Activated T-helper 2 cell treated with anti-CD3 and anti-CD28 coated beads, Interferon-gamma antibody, Interleukin-2, Interleukin-4, amounts not matched to agents 10 μg/mL and 5 μg/mL and 100 μg/mL, durations not matched to agents 14 hours and 24 hours and 36 hours (primary cell): ENCODE results near the gene GALNT14. TPM values are rescaled to one million over a fixed set of nuclear protein-coding genes. Genes with fewer than 3 reads are reported as not detected.

ENCODE experiments used
- DNase-seq: peaks from one replicate; pipeline ENCODE4 v3.0.0; 2021; ENCODE audit warnings: low spot score
- H3K27ac Mint-ChIP-seq: one replicate; pipeline ENCODE4 v1.8.0; 2021; ENCODE audit warnings: mixed read lengths
- H3K27me3 Mint-ChIP-seq: one replicate; pipeline ENCODE4 v1.8.0; 2021; ENCODE audit warnings: low read depth, mixed read lengths
- H3K36me3 Mint-ChIP-seq: one replicate; pipeline ENCODE4 v1.8.0; 2021; ENCODE audit warnings: low read depth, mixed read lengths
- H3K4me1 Mint-ChIP-seq: one replicate; pipeline ENCODE4 v1.8.0; 2021; ENCODE audit warnings: low read depth, mixed read lengths
- H3K4me3 Mint-ChIP-seq: one replicate; pipeline ENCODE4 v1.8.0; 2021; ENCODE audit warnings: low read depth, mild to moderate bottlenecking, moderate library complexity, mixed read lengths
- H3K9me3 Mint-ChIP-seq: one replicate; pipeline ENCODE4 v1.8.0; 2021; ENCODE audit warnings: mixed read lengths
- intact Hi-C: fragments of 100-400 bp; cut with micrococcal nuclease; formaldehyde crosslinking; loops from one replicate; pipeline ENCODE4 v1.15.1; 2023
- total RNA-seq: library from RNA; stranded (reverse); gene quantifications from 2 replicates; pipeline ENCODE4 v1.2.3, GENCODE V29; 2022

The GALNT14 gene
- total RNA-seq, 1 donor from 2014 or later = 0.50 TPM

DNA sequence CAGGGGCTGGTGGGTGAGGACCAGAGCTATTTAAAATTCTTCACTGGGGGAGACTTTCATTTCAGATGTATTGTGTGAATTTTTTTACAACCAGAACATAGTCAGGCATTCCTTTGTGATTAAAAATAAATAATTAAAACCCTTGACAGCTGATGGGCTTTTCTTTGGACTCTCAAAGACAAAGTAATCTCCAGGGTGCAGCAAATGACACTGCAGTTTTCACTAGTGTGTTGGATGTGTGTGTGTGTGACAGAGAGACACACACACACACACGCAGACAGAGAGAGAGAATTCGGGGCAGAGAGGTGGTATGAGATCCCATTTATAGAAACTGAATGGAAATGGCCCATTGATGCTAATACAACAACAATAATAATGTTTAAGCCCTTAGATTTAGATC lies 10.3 kb upstream of the GALNT14 start:
- H3K9me3 Mint-ChIP-seq = no peaks in the 10 kb centered on the region
- H3K4me1 Mint-ChIP-seq = no peaks in the 10 kb centered on the region
- H3K27ac Mint-ChIP-seq = no peak overlapping the region
- intact Hi-C loops = no loop called here
- no peak overlapping the region for H3K4me3 Mint-ChIP-seq
- H3K27me3 Mint-ChIP-seq = peaks cover 18% of the 10 kb centered on the region
- H3K36me3 Mint-ChIP-seq = no peaks in the 10 kb centered on the region
- DNase-seq = no peak

DNA sequence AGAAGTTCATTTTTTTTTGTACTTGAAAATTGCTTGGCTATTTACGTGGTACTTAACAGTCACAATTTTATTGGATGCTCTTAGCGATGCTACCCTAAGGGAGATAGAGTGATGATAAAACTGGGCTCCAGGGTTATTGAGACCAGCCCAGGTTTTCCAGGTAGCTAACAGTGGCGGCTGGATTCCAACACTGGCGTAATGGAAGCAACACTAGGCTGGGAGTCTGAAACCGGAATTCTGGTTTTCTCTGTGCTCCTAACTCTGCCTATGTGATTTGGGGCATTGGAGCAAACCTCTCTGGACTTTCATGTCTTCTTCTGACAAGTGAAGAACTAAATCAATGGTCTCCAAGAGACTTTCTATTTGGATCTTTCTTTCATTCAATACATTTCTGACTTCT lies 9.4 kb upstream of the GALNT14 start:
- DNase-seq = no peak
- H3K36me3 Mint-ChIP-seq = no peaks in the 10 kb centered on the region
- intact Hi-C loops = no loop called here
- no peak overlapping the region for H3K27ac Mint-ChIP-seq
- H3K27me3 Mint-ChIP-seq = peaks cover 14% of the 10 kb centered on the region
- no peak overlapping the region for H3K4me3 Mint-ChIP-seq
- no peaks in the 10 kb centered on the region for H3K9me3 Mint-ChIP-seq
- H3K4me1 Mint-ChIP-seq = no peaks in the 10 kb centered on the region

DNA sequence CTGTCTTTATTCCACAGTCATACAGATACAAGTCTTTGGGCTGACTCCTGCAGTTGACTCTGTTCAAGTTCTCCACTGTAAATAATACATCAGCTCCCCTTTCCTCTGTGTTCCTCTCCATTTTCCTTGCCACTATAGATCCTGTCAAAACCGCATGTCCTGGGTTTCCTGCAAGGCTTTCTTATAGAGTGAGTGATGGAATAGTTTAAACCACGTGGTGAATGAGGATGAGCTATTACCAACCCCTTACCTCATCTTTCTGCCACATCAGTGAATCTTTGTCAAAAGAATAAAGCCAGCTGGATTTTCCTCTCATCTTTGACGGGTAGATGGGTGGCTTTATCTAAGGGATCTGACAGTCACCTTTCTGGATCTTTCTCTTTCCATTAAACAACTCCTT lies 3.9 kb upstream of the GALNT14 start:
- DNase-seq = no peak
- Mint-ChIP-seq H3K27me3 (peaks cover 37% of the 10 kb centered on the region), H3K36me3 (no peaks in the 10 kb centered on the region), H3K9me3 (no peaks in the 10 kb centered on the region), H3K4me1 (peaks cover under 1% of the 10 kb centered on the region), H3K27ac (no peak overlapping the region), H3K4me3 (no peak overlapping the region)
- intact Hi-C loops = no loop called here

- no peak overlapping the region for H3K27ac Mint-ChIP-seq
- DNase-seq = no peak
- H3K4me1 Mint-ChIP-seq = peaks cover 5% of the 10 kb centered on the region
- H3K4me3 Mint-ChIP-seq = no peak overlapping the region
- H3K9me3 Mint-ChIP-seq = no peaks in the 10 kb centered on the region
- no peaks in the 10 kb centered on the region for H3K36me3 Mint-ChIP-seq
- intact Hi-C loops = no loop called here
- peaks cover 42% of the 10 kb centered on the region for H3K27me3 Mint-ChIP-seq
Observed at GRCh38 chr2:31141443-31142085, 3.3 kb upstream of the GALNT14 start.

GRCh38 chr2:31140151-31140550 lies 1.9 kb upstream of the GALNT14 start:
- Mint-ChIP-seq H3K9me3 (no peaks in the 10 kb centered on the region), H3K4me1 (peaks cover 5% of the 10 kb centered on the region), H3K4me3 (no peak overlapping the region), H3K27me3 (peaks cover 53% of the 10 kb centered on the region), H3K27ac (no peak overlapping the region), H3K36me3 (no peaks in the 10 kb centered on the region)
- no peak for DNase-seq
- intact Hi-C loops = no loop called here

DNA sequence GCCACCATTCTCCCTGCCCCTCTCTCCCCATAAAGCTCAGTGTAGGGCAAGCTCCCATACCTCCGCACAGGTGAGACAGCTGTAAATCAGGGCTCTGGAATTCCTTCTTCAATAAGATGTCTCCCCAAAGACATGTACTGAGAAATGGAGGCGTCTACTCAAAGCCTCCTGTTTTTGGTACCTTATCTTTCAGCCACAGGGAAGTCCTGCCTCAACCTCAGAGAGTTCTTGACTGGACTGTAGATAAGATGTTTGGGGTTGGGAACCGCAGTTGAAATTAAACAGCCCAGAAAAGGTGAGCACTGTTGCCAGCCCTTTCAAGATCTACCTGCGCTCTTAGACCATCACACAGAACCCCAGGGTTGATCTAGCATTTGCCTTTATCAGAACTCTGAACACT lies 1.4 kb upstream of the GALNT14 start:
- H3K36me3 Mint-ChIP-seq = no peaks in the 10 kb centered on the region
- no peak overlapping the region for H3K27ac Mint-ChIP-seq
- DNase-seq = no peak
- peaks cover 55% of the 10 kb centered on the region for H3K27me3 Mint-ChIP-seq
- intact Hi-C loops = no loop called here
- no peaks in the 10 kb centered on the region for H3K9me3 Mint-ChIP-seq
- H3K4me3 Mint-ChIP-seq = no peak overlapping the region
- peaks cover 5% of the 10 kb centered on the region for H3K4me1 Mint-ChIP-seq

DNA sequence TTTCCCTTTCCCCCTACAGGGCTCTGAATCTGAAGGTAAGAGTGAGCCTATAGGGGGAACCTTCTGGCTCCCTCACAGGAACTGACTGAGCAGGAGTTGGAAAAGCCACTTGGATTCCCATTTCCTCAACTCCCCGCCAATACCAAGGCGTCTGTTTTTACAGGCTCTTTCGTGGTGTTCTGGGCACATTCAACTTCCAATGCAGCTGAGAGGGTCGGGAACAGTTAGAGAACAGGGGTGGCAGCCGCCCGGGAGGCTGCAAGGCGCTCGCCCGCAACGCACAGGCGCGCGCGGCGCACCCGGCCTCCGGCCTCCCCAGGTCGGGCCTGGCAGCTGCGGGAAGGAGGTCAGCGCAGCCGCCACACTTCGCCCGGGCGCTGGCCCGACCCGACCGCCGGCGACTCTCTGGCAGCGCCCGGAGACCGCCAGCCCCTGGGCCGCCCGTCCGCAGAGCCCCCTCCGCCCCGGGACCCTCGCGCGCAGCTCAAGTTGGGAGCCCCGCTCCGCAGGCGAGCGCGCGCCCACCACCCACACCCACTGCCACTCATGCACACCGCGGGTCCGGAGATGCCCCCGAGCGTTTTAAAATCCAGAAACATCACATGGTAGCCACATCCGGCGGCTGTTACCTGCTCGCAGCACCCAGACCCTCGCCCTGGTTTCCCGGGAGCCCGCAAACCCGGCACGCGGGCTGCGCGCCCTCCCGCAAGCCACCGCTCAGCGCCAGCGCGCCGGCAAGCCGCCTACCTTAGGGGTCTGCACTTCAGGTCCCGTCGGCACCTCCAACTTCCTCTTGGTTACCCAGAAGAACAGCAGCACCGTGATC lies 816 bp downstream of the GALNT14 start:
- Mint-ChIP-seq H3K4me3 (peak overlapping the region; percentile 58), H3K4me1 (peaks cover 5% of the 10 kb centered on the region)
- intact Hi-C loops = no loop called here

GRCh38 chr2:31136732-31137131 lies 1.5 kb downstream of the GALNT14 start:
- DNase-seq = no peak
- Mint-ChIP-seq H3K27ac (no peak overlapping the region), H3K4me1 (peaks cover 5% of the 10 kb centered on the region), H3K4me3 (peak overlapping the region; percentile 40), H3K9me3 (no peaks in the 10 kb centered on the region), H3K36me3 (no peaks in the 10 kb centered on the region), H3K27me3 (peaks cover 48% of the 10 kb centered on the region)
- intact Hi-C loops = no loop called here

More for the DNA sequence above, 816 bp downstream of the GALNT14 start:
- Mint-ChIP-seq H3K27me3 (peaks cover 53% of the 10 kb centered on the region), H3K36me3 (no peaks in the 10 kb centered on the region), H3K9me3 (no peaks in the 10 kb centered on the region), H3K27ac (no peak overlapping the region)
- no peak for DNase-seq

GRCh38 chr2:31136000-31136399 lies 2.2 kb downstream of the GALNT14 start:
- H3K4me3 Mint-ChIP-seq = no peak overlapping the region
- H3K9me3 Mint-ChIP-seq = no peaks in the 10 kb centered on the region

GRCh38 chr2:31134480-31134879 lies 3.8 kb downstream of the GALNT14 start:
- peaks cover 39% of the 10 kb centered on the region for H3K27me3 Mint-ChIP-seq
- H3K4me1 Mint-ChIP-seq = peaks cover 5% of the 10 kb centered on the region
- H3K9me3 Mint-ChIP-seq = no peaks in the 10 kb centered on the region
- H3K27ac Mint-ChIP-seq = no peak overlapping the region
- DNase-seq = no peak
- H3K4me3 Mint-ChIP-seq = no peak overlapping the region
- no peaks in the 10 kb centered on the region for H3K36me3 Mint-ChIP-seq
- intact Hi-C loops = no loop called here

More at GRCh38 chr2:31136000-31136399, 2.2 kb downstream of the GALNT14 start:
- intact Hi-C loops = no loop called here
- Mint-ChIP-seq H3K4me1 (peaks cover 5% of the 10 kb centered on the region), H3K27me3 (peaks cover 46% of the 10 kb centered on the region), H3K36me3 (no peaks in the 10 kb centered on the region), H3K27ac (no peak overlapping the region)
- DNase-seq = no peak

DNA sequence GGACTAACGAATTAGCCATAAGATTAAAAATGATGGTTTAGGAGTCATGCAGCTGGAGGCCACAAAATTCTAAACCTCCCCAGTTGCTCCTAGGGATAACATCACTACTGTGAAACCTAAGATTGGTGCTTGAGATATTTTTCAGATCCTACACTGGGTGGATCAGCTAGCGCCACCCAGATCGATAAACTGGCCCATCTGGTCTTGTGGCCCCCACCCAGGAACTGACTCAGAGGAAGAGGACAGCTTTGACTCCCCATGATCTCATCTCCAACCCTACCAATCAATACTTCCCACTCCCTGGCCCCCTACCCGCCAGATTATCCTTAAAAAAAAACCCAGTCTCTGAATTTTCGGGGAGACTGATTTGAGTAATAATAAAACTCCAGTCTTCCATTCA lies 5.5 kb downstream of the GALNT14 start:
- no peaks in the 10 kb centered on the region for H3K9me3 Mint-ChIP-seq
- peaks cover 5% of the 10 kb centered on the region for H3K4me1 Mint-ChIP-seq
- H3K27me3 Mint-ChIP-seq = peaks cover 34% of the 10 kb centered on the region
- intact Hi-C loops = no loop called here
- no peak overlapping the region for H3K4me3 Mint-ChIP-seq
- H3K27ac Mint-ChIP-seq = no peak overlapping the region
- DNase-seq = no peak
- H3K36me3 Mint-ChIP-seq = no peaks in the 10 kb centered on the region

- Mint-ChIP-seq H3K27me3 (peaks cover 34% of the 10 kb centered on the region), H3K4me3 (no peak overlapping the region), H3K36me3 (no peaks in the 10 kb centered on the region), H3K9me3 (no peaks in the 10 kb centered on the region), H3K27ac (no peak overlapping the region), H3K4me1 (peaks cover 3% of the 10 kb centered on the region)
- DNase-seq = no peak
- intact Hi-C loops = no loop called here
Observed at GRCh38 chr2:31131871-31132270, 6.4 kb downstream of the GALNT14 start.

GRCh38 chr2:31129375-31130171 lies 8.7 kb downstream of the GALNT14 start:
- Mint-ChIP-seq H3K9me3 (no peaks in the 10 kb centered on the region), H3K27me3 (peaks cover 15% of the 10 kb centered on the region), H3K36me3 (no peaks in the 10 kb centered on the region), H3K4me3 (no peak overlapping the region), H3K4me1 (no peaks in the 10 kb centered on the region), H3K27ac (no peak overlapping the region)
- no peak for DNase-seq
- intact Hi-C loops = no loop called here
